MM.1S (cell line): Measurements from ENCODE around the gene ASMTL.

Experiments used
- DNase-seq: peaks from one replicate; pipeline ENCODE4 v3.0.0-alpha.2; 2015
- H2AFZ ChIP-seq: fragments of 300-600 bp; sonication (generic); 2 replicates; pipeline ENCODE4 v1.6.0; 2016; ENCODE audit warnings: antibody characterized with exemption, low read length
- H3F3A ChIP-seq: fragments of 300-600 bp; sonication (generic); 2 replicates; pipeline ENCODE4 v1.6.1; 2016; ENCODE audit warnings: mild to moderate bottlenecking, antibody characterized with exemption, low read length, moderate library complexity, mixed read lengths; ENCODE audit not compliant: insufficient read depth
- H3K27ac ChIP-seq: fragments of 300-600 bp; sonication (generic); 2 replicates; pipeline ENCODE4 v1.5.1; 2016; ENCODE audit warnings: mild to moderate bottlenecking, low read length
- H3K27me3 ChIP-seq: fragments of 300-600 bp; sonication (generic); replicated peaks from 2 replicates; pipeline ENCODE4 v1.6.0; 2016; ENCODE audit warnings: low read length; ENCODE audit not compliant: insufficient read depth
- H3K36me3 ChIP-seq: fragments of 300-600 bp; sonication (generic); replicated peaks from 2 replicates; pipeline ENCODE4 v1.6.1; 2016; ENCODE audit warnings: mild to moderate bottlenecking, low read length, mixed read lengths; ENCODE audit not compliant: insufficient read depth
- H3K4me1 ChIP-seq: fragments of 300-600 bp; sonication (generic); 2 replicates; pipeline ENCODE4 v1.6.1; 2016; ENCODE audit warnings: low read length, mixed read lengths
- H3K4me2 ChIP-seq: fragments of 300-600 bp; sonication (generic); 2 replicates; pipeline ENCODE4 v1.6.0; 2016; ENCODE audit warnings: low read depth, low read length
- H3K4me3 ChIP-seq: fragments of 300-600 bp; sonication (generic); 2 replicates; pipeline ENCODE4 v1.5.1; 2016; ENCODE audit warnings: low read length, mixed read lengths
- H3K79me2 ChIP-seq: fragments of 300-600 bp; sonication (generic); 2 replicates; pipeline ENCODE4 v1.6.1; 2016; ENCODE audit warnings: mixed run types, low read length, mixed read lengths
- H3K9ac ChIP-seq: fragments of 300-600 bp; sonication (generic); 2 replicates; pipeline ENCODE4 v1.6.1; 2016; ENCODE audit warnings: low read length, mixed read lengths
- H3K9me2 ChIP-seq: fragments of 300-600 bp; sonication (generic); replicated peaks from 2 replicates; pipeline ENCODE4 v1.6.1; 2016; ENCODE audit warnings: mild to moderate bottlenecking, low read length, mixed read lengths; ENCODE audit not compliant: insufficient read depth
- H3K9me3 ChIP-seq: fragments of 300-600 bp; sonication (generic); replicated peaks from 2 replicates; pipeline ENCODE4 v1.6.1; 2016; ENCODE audit warnings: mild to moderate bottlenecking, low read length, mixed read lengths; ENCODE audit not compliant: insufficient read depth
- H4K20me1 ChIP-seq: fragments of 300-600 bp; sonication (generic); 2 replicates; pipeline ENCODE4 v1.6.1; 2016; ENCODE audit warnings: mild to moderate bottlenecking, low read length, moderate library complexity, mixed read lengths; ENCODE audit not compliant: insufficient read depth
- CTCF ChIP-seq: fragments of 300-600 bp; sonication (generic); IDR thresholded peaks from 2 replicates; pipeline ENCODE4 v1.5.1; 2016; ENCODE audit warnings: antibody characterized with exemption, low read length, mixed read lengths
- EZH2 ChIP-seq: fragments of 300-600 bp; sonication (generic); optimal IDR thresholded peaks from 2 replicates; pipeline ENCODE3; 2017; ENCODE audit warnings: low read depth, mild to moderate bottlenecking, antibody characterized with exemption, low read length, mixed read lengths
- EZH2phosphoT487 ChIP-seq: fragments of 300-600 bp; sonication (generic); IDR thresholded peaks from 2 replicates; pipeline ENCODE4 v1.6.1; 2018; ENCODE audit warnings: antibody characterized with exemption, low read length

ASMTL gene

DNA sequence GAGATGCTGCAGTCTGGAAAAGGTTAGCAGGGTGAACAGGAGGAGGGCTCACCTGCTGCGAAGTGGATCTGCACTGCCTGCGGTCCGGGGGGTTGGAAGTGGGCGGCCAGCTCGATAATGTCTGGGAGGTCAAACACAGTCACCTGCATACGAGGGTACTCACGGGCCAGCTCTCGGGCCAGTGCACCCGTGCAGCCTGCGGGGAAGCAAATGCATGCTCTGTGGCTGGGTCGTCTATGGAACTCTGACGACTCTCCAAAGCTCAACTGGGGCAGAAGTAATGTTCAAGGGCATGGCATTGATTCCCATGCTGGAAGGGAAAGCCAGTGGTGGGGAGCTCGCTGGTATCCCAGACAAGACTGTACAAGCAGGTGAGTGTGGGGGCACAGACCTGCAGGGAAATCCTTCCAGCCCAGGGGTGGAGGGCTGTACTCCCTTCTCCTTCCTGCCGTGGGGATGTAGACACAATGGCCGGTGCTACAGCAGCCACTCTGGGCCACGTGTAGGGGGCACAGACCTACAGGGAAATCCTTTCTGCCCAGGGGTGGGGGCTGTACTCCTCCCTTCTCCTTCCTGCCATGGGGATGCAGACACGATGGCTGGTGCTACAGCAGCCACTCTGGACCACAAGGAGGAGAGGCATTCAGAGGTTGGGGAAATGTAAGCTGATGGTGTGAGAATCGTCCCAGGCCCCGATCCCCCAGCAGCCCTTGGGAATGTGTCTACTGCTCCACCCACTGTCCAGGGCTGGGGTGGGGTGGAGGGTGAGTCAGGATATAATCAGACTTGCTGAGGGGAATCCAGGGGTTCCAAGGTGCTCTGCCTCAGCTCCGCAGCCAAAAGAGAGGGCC lies 34.6 kb downstream of the ASMTL start:
- Histone ChIP-seq H3K9me3 (no peaks in the 10 kb centered on the region), H3K4me2 (no peak overlapping the region), H3K36me3 (no peaks in the 10 kb centered on the region), H3K27me3 (no peaks in the 10 kb centered on the region), H2AFZ (no peak overlapping the region), H3K9ac (no peak overlapping the region), H3K9me2 (no peaks in the 10 kb centered on the region), H3K27ac (no peak overlapping the region), H4K20me1 (no peaks in the 10 kb centered on the region), H3K4me3 (no peak overlapping the region), H3F3A (no peaks in the 10 kb centered on the region), H3K79me2 (no peaks in the 10 kb centered on the region), H3K4me1 (no peaks in the 10 kb centered on the region)
- TF ChIP-seq EZH2 (no peak), EZH2phosphoT487 (no peak), CTCF (no peak)
- no peak for DNase-seq

DNA sequence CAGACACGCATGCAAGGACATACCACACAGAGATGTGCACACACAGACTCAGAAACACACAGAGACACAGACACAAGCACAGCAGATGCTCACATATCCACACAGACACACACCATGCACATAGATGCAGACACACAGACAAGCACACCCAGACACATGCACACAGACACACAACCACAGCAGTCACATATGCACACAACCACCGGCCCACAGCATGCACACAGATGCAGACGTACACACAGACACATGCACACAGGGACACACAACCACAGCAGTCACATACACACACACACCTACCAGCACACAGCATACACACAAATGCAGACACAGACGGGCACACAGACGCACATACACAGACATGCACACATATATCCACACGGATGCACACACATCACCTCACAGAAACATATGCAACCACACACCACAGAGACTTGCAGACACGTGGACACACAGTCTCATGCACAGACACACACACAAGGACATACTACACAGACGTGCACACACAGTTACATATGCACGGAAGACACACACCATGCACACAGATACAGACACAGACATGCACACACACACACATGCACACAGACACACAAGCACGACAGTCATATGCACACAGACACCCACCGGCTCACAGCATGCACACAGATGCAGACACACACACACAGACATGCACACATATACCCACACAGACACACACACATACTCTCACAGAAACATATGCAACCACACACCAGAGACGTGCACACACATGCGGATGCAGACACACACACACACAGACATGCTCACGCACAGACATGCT lies 35.5 kb downstream of the ASMTL start:
- Histone ChIP-seq H3K79me2 (no peaks in the 10 kb centered on the region), H2AFZ (no peak overlapping the region), H3K4me1 (no peaks in the 10 kb centered on the region), H3K4me2 (no peak overlapping the region), H3K9ac (no peak overlapping the region), H3K9me3 (no peaks in the 10 kb centered on the region), H3K27ac (no peak overlapping the region), H3K9me2 (no peaks in the 10 kb centered on the region), H3F3A (no peaks in the 10 kb centered on the region), H3K27me3 (no peaks in the 10 kb centered on the region), H3K36me3 (no peaks in the 10 kb centered on the region), H4K20me1 (no peaks in the 10 kb centered on the region), H3K4me3 (no peak overlapping the region)
- no peak for DNase-seq
- TF ChIP-seq EZH2phosphoT487, result no peak
- TF ChIP-seq CTCF, result no peak
- no peak for TF ChIP-seq EZH2

DNA sequence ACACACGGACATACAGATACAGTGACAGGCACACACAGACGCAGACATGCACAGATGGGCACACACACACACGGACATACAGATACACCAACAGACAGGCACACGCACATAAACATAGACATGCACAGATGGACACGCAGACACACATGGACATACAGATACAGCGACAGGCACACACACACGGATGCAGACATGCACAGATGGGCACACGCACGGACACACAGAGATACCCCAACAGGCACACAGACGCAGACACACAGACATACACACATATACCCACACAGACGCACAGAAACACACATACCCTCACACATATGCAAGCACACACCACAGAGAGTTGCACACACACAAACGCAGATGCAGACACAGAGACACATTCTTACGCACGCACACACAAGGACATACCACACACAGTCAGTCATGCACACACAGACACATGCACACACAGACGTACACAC lies 36.4 kb downstream of the ASMTL start:
- TF ChIP-seq EZH2 (no peak), CTCF (no peak), EZH2phosphoT487 (no peak)
- no peak overlapping the region for H2AFZ ChIP-seq

More for the DNA sequence above, 36.4 kb downstream of the ASMTL start:
- no peaks in the 10 kb centered on the region for H3K4me1 ChIP-seq
- DNase-seq, result no peak
- H3K9ac ChIP-seq, result no peak overlapping the region
- H3K4me3 ChIP-seq, result no peak overlapping the region
- H3K79me2 ChIP-seq, result no peaks in the 10 kb centered on the region
- no peaks in the 10 kb centered on the region for H3F3A ChIP-seq
- no peaks in the 10 kb centered on the region for H3K27me3 ChIP-seq
- no peaks in the 10 kb centered on the region for H4K20me1 ChIP-seq
- no peaks in the 10 kb centered on the region for H3K9me2 ChIP-seq
- H3K36me3 ChIP-seq, result no peaks in the 10 kb centered on the region
- H3K4me2 ChIP-seq, result no peak overlapping the region
- H3K27ac ChIP-seq, result no peak overlapping the region
- H3K9me3 ChIP-seq, result no peaks in the 10 kb centered on the region
